Activated CD8-positive, alpha-beta T cell treated with anti-CD3 and anti-CD28 coated beads for 36 hours (primary cell): ENCODE results near the gene TCF19. TPM values are rescaled to one million over a fixed set of nuclear protein-coding genes. Genes with fewer than 3 reads are reported as not detected.
A peak's percentile ranks its signal among the peaks of the same experiment; 100 is the strongest.

ENCODE experiments used
- ATAC-seq: fragments of 200-7000 bp; cut with Tn5 transposase; one replicate; pipeline ENCODE4 v1.10.0; 2021; ENCODE audit warnings: mild to moderate bottlenecking, moderate library complexity
- CTCF ChIA-PET: fragments of 350-600 bp; sonication (Branson Sonifier 250); formaldehyde crosslinking; loops from one replicate; lab custom pipeline; 2021; ENCODE audit warnings: antibody characterized with exemption; lab: Charles Lee
- POLR2A ChIA-PET: fragments of 350-600 bp; sonication (Branson Sonifier 250); formaldehyde crosslinking; loops from one replicate; lab custom pipeline; 2021; ENCODE audit warnings: antibody characterized with exemption; lab: Charles Lee
- DNase-seq: peaks from one replicate; pipeline ENCODE4 v3.0.0-alpha.2; 2020
- H3K27ac Mint-ChIP-seq: one replicate; pipeline ENCODE4 v1.8.0; 2021; ENCODE audit warnings: mild to moderate bottlenecking, mixed read lengths
- H3K27me3 Mint-ChIP-seq: one replicate; pipeline ENCODE4 v1.8.0; 2021; ENCODE audit warnings: mixed read lengths
- H3K36me3 Mint-ChIP-seq: one replicate; pipeline ENCODE4 v1.8.0; 2021; ENCODE audit warnings: low read depth, mixed read lengths
- H3K4me1 Mint-ChIP-seq: one replicate; pipeline ENCODE4 v1.8.0; 2021; ENCODE audit warnings: low read depth, mixed read lengths
- H3K4me3 Mint-ChIP-seq: one replicate; pipeline ENCODE4 v1.8.0; 2021; ENCODE audit warnings: mild to moderate bottlenecking, moderate library complexity, mixed read lengths
- H3K9me3 Mint-ChIP-seq: one replicate; pipeline ENCODE4 v1.8.0; 2021; ENCODE audit warnings: mixed read lengths
- CTCF ChIP-seq: fragments of 200-600 bp; IDR thresholded peaks from one replicate; pipeline ENCODE4 v1.8.0; 2022; ENCODE audit warnings: antibody characterized with exemption, mild to moderate bottlenecking
- intact Hi-C: fragments of 100-400 bp; cut with micrococcal nuclease; formaldehyde crosslinking; loops from one replicate; pipeline ENCODE4 v1.10.0; 2022
- total RNA-seq, 2 experiments: library from RNA; stranded (reverse); gene quantifications; one replicate each; pipeline ENCODE4 v1.2.3, GENCODE V29; 2021

Gene TCF19
- total RNA-seq, 2 experiments from 2014 or later = 91.9 to 92.9 TPM

- TF ChIP-seq CTCF = peak; percentile 73
- ChIA-PET CTCF (interaction anchor here (0.6 to 2.8 kb wide), 27 partner anchors 9 to 253 kb away, joined by 3 to 12 read pairs (median 4); partner anchors contain the start of genes C6orf15 and PSORS1C2), POLR2A (no interaction called here)
- H3K27me3 Mint-ChIP-seq = peaks cover 2% of the 10 kb centered on the region
- intact Hi-C loops = no loop called here
- DNase-seq (peak; percentile 88), ATAC-seq (peak; percentile 91)
- no peaks in the 10 kb centered on the region for H3K9me3 Mint-ChIP-seq
- no peak overlapping the region for H3K4me3 Mint-ChIP-seq
- peaks cover 2% of the 10 kb centered on the region for H3K4me1 Mint-ChIP-seq
- H3K27ac Mint-ChIP-seq = no peak overlapping the region
- no peaks in the 10 kb centered on the region for H3K36me3 Mint-ChIP-seq
Measured at GRCh38 chr6:31128093-31128676, 30.2 kb upstream of the TCF19 start.

GRCh38 chr6:31129130-31129529 is 29.3 kb upstream of the TCF19 start:
- Mint-ChIP-seq H3K27me3 (peaks cover 2% of the 10 kb centered on the region), H3K9me3 (no peaks in the 10 kb centered on the region), H3K27ac (no peak overlapping the region), H3K36me3 (no peaks in the 10 kb centered on the region), H3K4me1 (peaks cover 2% of the 10 kb centered on the region), H3K4me3 (no peak overlapping the region)
- ChIA-PET CTCF (interaction anchor here (0.6 to 2.8 kb wide), 29 partner anchors 8 to 300 kb away, joined by 3 to 12 read pairs (median 4); partner anchors contain the start of genes C6orf15, PSORS1C2 and TCF19), POLR2A (no interaction called here)
- no peak for DNase-seq
- TF ChIP-seq CTCF = no peak
- ATAC-seq = no peak
- intact Hi-C loops = no loop called here

GRCh38 chr6:31130751-31131150 is 27.6 kb upstream of the TCF19 start:
- intact Hi-C loops = no loop called here
- ATAC-seq (no peak), DNase-seq (no peak)
- peaks cover 2% of the 10 kb centered on the region for H3K4me1 Mint-ChIP-seq
- POLR2A ChIA-PET = no interaction called here
- TF ChIP-seq CTCF = no peak
- H3K36me3 Mint-ChIP-seq = no peaks in the 10 kb centered on the region
- H3K4me3 Mint-ChIP-seq = no peak overlapping the region
- no peaks in the 10 kb centered on the region for H3K9me3 Mint-ChIP-seq
- no peak overlapping the region for H3K27ac Mint-ChIP-seq
- CTCF ChIA-PET = interaction anchor here (0.7 to 3.4 kb wide), 7 partner anchors 12 to 247 kb away, joined by 3 to 11 read pairs (median 4); no protein-coding TSS in a partner anchor
- H3K27me3 Mint-ChIP-seq = peaks cover 2% of the 10 kb centered on the region

GRCh38 chr6:31131595-31131994 is 26.8 kb upstream of the TCF19 start:
- no peak for TF ChIP-seq CTCF
- ChIA-PET CTCF (interaction anchor here (0.7 to 3.4 kb wide), 6 partner anchors 44 to 235 kb away, joined by 3 to 11 read pairs (median 4); partner anchors contain the start of gene VARS2), POLR2A (no interaction called here)
- DNase-seq (no peak), ATAC-seq (no peak)
- no peaks in the 10 kb centered on the region for H3K36me3 Mint-ChIP-seq
- H3K27me3 Mint-ChIP-seq = peaks cover 2% of the 10 kb centered on the region
- no peak overlapping the region for H3K4me3 Mint-ChIP-seq
- H3K4me1 Mint-ChIP-seq = peaks cover 2% of the 10 kb centered on the region
- H3K27ac Mint-ChIP-seq = no peak overlapping the region
- no peaks in the 10 kb centered on the region for H3K9me3 Mint-ChIP-seq
- intact Hi-C loops = no loop called here

GRCh38 chr6:31132806-31133205 is 25.6 kb upstream of the TCF19 start:
- Mint-ChIP-seq H3K4me3 (no peak overlapping the region), H3K9me3 (no peaks in the 10 kb centered on the region), H3K4me1 (peaks cover 6% of the 10 kb centered on the region), H3K36me3 (no peaks in the 10 kb centered on the region), H3K27ac (no peak overlapping the region), H3K27me3 (peaks cover 2% of the 10 kb centered on the region)
- no peak for ATAC-seq
- ChIA-PET CTCF (interaction anchor here (0.8 to 3.4 kb wide), 7 partner anchors 9 to 310 kb away, joined by 3 to 11 read pairs (median 4); no protein-coding TSS in a partner anchor), POLR2A (no interaction called here)
- intact Hi-C loops = no loop called here
- no peak for DNase-seq
- TF ChIP-seq CTCF = no peak
